Activated T-helper 17 cell treated with anti-CD3 and anti-CD28 coated beads, Interleukin-2, amount 50 U/mL, for 72 hours (primary cell): ENCODE results near the gene PODNL1. TPM values are rescaled to one million over a fixed set of nuclear protein-coding genes. Genes with fewer than 3 reads are reported as not detected.

ENCODE experiments used
- ATAC-seq: fragments of 150-1000 bp; cut with Tn5 transposase; replicated peaks from 2 replicates; pipeline ENCODE4 v1.10.0; 2021; ENCODE audit warnings: mild to moderate bottlenecking, moderate library complexity
- H3K27ac Mint-ChIP-seq: one replicate; pipeline ENCODE4 v1.8.0; 2022; ENCODE audit warnings: mixed read lengths
- H3K27me3 Mint-ChIP-seq: one replicate; pipeline ENCODE4 v1.8.0; 2022; ENCODE audit warnings: mixed read lengths
- H3K36me3 Mint-ChIP-seq: one replicate; pipeline ENCODE4 v1.8.0; 2022; ENCODE audit warnings: low read depth, mild to moderate bottlenecking, mixed read lengths
- H3K4me1 Mint-ChIP-seq: one replicate; pipeline ENCODE4 v1.8.0; 2022; ENCODE audit warnings: mixed read lengths
- H3K4me3 Mint-ChIP-seq: one replicate; pipeline ENCODE4 v1.8.0; 2022; ENCODE audit warnings: mild to moderate bottlenecking, mixed read lengths
- H3K9me3 Mint-ChIP-seq: one replicate; pipeline ENCODE4 v1.8.0; 2022; ENCODE audit warnings: mixed read lengths
- total RNA-seq, 2 donors: library from RNA; stranded (reverse); gene quantifications; one replicate each; pipeline ENCODE4 v1.2.3, GENCODE V29; 2022

Gene PODNL1
- total RNA-seq, 2 donors from 2014 or later, result 0.90 to 1.0 TPM

DNA sequence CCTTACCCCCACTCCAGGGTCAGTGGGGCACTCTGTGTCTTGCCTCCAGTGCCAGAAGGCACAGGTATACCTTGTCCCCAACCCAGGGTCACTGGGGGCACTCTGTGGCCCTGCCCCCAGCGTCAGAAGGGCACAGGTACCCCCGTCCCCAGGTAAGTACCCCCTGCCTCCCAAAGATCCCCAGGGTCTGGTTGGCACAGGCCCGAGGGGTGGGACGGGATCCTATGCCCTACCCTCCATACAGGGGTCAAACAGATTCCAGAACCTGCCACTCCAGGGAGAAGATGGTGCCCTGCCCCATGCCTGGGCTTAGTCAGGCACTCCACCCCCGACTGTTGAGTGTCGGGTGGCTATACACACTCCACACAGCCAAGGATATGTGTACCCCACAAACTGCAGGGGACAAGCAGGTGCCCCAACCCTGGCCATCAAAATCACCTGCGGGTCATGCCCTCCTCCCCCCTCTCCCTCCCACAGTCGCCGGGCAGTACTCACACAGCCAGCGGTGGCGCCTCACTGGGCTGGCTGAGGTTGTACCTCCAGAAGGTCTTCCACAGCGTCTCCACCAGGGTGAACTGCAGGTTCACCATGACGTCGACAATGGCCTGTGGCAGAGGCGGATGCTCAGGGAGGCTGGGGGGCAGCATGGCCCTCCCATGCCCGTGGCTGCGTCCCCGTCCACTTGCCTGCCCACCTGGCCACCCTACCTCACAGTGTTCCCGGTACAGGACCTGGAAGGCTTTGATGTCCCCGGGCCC, 27.9 kb upstream of the PODNL1 start:
- H3K36me3 Mint-ChIP-seq, result peaks cover 31% of the 10 kb centered on the region
- no peak overlapping the region for H3K27ac Mint-ChIP-seq
- no peak for ATAC-seq
- no peaks in the 10 kb centered on the region for H3K27me3 Mint-ChIP-seq
- no peaks in the 10 kb centered on the region for H3K4me1 Mint-ChIP-seq
- no peak overlapping the region for H3K4me3 Mint-ChIP-seq
- no peaks in the 10 kb centered on the region for H3K9me3 Mint-ChIP-seq

- peaks cover 38% of the 10 kb centered on the region for H3K36me3 Mint-ChIP-seq
These were observed 27.2 kb upstream of the PODNL1 start for GRCh38 chr19:13965377-13965896.

DNA sequence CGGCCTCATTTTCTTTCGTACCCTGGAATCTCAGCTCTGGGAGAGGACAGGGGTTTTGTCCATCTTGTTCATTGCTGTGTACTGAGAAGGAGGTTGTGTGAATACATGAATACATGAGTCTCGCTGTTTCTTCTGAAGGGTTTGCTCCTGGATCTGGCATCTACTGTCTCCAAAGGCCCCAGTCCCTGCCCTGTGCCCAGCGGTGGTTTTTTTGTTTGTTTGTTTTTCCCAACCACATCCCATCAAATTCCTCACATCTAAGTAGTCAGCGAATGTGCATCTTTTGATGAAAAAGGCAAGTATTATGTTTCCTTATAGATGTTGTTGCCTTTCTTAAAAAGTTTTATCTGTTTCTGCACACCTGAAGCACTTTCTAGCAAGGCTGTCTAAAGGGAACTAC, 26.6 kb upstream of the PODNL1 start:
- no peak overlapping the region for H3K27ac Mint-ChIP-seq
- no peak overlapping the region for H3K4me3 Mint-ChIP-seq
- H3K36me3 Mint-ChIP-seq, result peaks cover 38% of the 10 kb centered on the region
- no peaks in the 10 kb centered on the region for H3K27me3 Mint-ChIP-seq
- H3K4me1 Mint-ChIP-seq, result no peaks in the 10 kb centered on the region
- no peak for ATAC-seq
- no peaks in the 10 kb centered on the region for H3K9me3 Mint-ChIP-seq

More at GRCh38 chr19:13965377-13965896, 27.2 kb upstream of the PODNL1 start:
- Mint-ChIP-seq H3K27me3 (no peaks in the 10 kb centered on the region), H3K9me3 (no peaks in the 10 kb centered on the region), H3K27ac (no peak overlapping the region), H3K4me1 (no peaks in the 10 kb centered on the region), H3K4me3 (no peak overlapping the region)
- ATAC-seq, result no peak

DNA sequence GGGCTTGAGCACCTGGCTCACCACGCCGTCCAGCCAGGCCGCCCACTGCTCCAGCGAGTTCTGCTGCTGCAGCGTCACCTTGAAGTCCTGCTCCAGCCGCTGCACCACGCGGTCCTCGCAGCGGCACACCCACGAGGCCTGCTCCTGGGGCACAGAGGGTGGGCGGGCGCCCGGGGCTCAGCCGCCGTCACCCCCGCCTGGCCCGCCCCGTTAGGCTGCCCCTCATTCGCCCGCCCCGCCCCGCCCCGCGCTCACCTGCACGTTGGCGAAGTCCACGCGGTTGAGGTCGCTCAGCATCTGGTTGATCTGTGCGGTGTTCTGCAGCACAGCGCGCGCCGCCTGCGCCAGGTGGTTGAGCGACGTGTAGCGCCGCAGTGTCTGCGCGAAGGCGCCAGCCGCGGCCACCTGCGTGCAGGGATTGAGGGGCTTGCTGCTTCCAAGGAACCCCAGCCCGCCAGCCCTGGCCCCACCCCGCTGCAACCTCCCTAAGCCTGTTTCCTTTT, 25.4 kb upstream of the PODNL1 start:
- no peaks in the 10 kb centered on the region for H3K9me3 Mint-ChIP-seq
- ATAC-seq, result no peak
- H3K4me1 Mint-ChIP-seq, result no peaks in the 10 kb centered on the region
- no peak overlapping the region for H3K27ac Mint-ChIP-seq
- H3K27me3 Mint-ChIP-seq, result no peaks in the 10 kb centered on the region
- H3K36me3 Mint-ChIP-seq, result peaks cover 33% of the 10 kb centered on the region
- no peak overlapping the region for H3K4me3 Mint-ChIP-seq

DNA sequence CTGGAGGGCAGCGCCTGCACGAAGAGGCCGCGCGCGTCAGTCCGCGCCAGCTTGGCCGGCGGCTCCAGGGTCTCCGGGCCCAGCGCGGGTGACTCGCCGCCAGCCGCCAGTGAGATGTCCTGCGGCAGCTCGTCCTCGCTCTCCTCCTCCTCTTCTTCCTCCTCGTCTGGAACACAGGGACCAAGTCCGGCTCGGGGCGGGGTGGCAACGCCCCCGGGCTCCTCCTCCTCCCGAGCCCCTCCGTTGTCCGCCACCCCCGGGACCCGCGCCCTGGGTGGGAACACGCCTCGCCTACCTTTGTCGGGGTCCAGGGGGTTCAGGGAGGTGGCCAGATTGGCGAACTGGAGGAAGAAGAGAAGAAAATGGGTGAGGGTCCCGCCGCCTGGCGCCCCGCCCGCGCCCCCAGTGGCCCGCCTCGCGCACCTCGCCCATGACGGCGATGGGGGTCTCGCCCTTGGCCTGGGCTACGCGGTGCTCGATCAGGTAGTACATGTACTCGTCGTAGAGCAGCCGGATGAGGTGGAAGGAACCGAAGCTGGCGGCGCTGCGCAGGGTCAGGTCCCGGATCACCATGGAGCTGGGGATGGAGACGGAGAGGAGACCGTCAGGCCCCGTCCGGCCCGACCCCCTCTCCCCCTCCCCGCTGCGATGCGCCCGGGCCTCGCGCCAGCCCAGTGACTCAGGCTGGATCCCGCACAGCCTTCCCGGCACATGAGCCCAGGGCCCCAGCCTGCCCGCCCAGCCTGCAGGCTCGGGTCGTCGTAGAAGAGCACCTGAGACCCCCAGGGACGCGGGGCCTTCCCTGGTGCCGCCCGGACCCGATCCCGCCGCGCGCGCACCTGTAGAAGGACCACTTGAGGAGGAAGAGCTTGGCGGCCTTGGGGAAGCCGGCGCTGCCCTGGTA, 24.7 kb upstream of the PODNL1 start:
- no peak for ATAC-seq
- no peak overlapping the region for H3K4me3 Mint-ChIP-seq
- H3K36me3 Mint-ChIP-seq, result peaks cover 38% of the 10 kb centered on the region
- H3K9me3 Mint-ChIP-seq, result no peaks in the 10 kb centered on the region
- no peaks in the 10 kb centered on the region for H3K27me3 Mint-ChIP-seq
- no peaks in the 10 kb centered on the region for H3K4me1 Mint-ChIP-seq
- no peak overlapping the region for H3K27ac Mint-ChIP-seq

- Mint-ChIP-seq H3K4me3 (no peak overlapping the region), H3K27ac (no peak overlapping the region), H3K27me3 (no peaks in the 10 kb centered on the region), H3K9me3 (no peaks in the 10 kb centered on the region), H3K36me3 (peaks cover 47% of the 10 kb centered on the region), H3K4me1 (no peaks in the 10 kb centered on the region)
- ATAC-seq, result no peak
These were observed 23.8 kb upstream of the PODNL1 start for GRCh38 chr19:13961826-13962698.

GRCh38 chr19:13960863-13961784, 22.9 kb upstream of the PODNL1 start:
- ATAC-seq, result no peak
- Mint-ChIP-seq H3K27me3 (no peaks in the 10 kb centered on the region), H3K4me3 (no peak overlapping the region), H3K36me3 (peaks cover 56% of the 10 kb centered on the region), H3K4me1 (no peaks in the 10 kb centered on the region), H3K9me3 (no peaks in the 10 kb centered on the region), H3K27ac (no peak overlapping the region)

DNA sequence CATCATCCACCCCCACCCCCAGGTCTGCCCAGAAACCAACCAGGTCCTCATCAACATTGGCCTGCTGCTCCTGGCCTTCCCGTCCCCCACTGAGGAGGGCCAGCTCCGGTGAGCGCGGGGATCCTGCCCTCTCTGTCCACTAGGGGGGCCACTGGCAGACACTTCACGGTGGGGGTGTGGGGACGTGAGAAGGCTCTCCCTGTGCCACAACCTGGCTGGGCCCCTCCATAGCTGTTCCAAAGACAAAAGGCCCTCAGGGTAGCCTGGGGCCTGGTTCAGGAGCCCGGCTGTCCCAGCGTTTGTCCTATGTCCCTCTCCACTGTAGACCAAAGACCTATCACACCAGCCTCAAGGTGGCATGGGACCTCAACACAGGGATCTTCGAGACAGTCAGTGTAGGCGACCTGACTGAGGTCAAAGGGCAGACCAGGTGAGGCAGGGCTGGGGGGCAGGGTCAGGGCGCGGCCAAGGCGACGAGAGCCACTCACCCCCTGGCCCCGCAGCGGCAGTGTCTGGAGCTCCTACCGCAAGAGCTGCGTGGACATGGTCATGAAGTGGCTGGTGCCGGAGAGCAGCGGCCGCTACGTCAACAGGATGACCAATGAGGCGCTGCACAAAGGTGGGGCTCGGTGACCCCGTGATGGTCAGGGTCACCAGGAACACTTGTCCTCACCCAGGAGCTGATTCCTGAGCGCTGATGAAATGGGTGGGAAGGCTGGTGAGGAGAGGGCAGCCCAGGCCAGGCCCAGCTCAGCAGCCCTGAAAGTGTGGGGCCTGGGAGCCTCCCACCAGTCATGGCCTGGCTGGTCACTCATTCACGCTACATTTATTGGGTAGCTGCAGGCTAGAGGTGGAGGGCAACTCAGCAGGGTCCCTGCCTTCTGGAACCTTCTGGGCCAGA, 22.0 kb upstream of the PODNL1 start:
- Mint-ChIP-seq H3K4me1 (no peaks in the 10 kb centered on the region), H3K9me3 (no peaks in the 10 kb centered on the region), H3K27me3 (no peaks in the 10 kb centered on the region), H3K4me3 (no peak overlapping the region), H3K27ac (no peak overlapping the region), H3K36me3 (peaks cover 64% of the 10 kb centered on the region)
- ATAC-seq, result peak; percentile 28

DNA sequence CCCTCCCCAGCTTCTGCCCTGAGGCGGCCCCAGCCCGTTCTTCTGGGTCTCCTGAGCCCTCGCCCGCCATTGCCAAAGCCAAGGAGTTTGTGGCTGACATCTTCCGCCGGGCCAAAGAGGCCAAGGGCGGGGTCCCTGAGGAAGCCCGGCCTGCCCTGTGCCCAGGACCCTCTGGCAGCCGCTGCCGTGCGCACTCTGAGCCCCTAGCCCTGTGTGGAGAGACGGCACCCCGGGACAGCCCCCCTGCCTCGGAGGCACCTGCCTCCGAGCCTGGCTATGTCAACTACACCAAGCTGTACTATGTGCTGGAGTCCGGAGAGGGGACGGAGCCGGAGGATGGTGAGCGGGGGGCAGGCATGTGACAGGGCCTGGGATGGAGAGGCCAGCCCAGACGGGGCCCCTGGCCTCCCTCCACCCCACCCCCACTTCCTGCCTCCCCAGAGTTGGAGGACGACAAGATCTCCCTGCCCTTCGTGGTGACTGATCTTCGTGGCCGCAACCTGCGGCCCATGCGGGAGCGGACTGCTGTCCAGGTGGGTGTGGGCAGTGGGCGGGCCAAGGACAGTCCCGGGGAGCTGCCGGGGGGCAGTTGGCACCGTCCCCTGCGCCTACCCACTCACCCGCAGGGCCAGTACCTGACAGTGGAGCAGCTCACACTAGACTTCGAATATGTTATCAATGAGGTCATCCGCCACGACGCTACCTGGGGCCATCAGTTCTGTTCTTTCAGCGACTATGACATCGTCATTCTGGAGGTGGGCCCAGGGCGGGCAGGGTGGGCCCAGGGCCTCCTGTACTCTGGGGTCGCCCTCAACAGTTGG, 21.1 kb upstream of the PODNL1 start:
- H3K27ac Mint-ChIP-seq, result no peak overlapping the region
- no peaks in the 10 kb centered on the region for H3K4me1 Mint-ChIP-seq
- H3K4me3 Mint-ChIP-seq, result no peak overlapping the region
- H3K27me3 Mint-ChIP-seq, result no peaks in the 10 kb centered on the region
- H3K36me3 Mint-ChIP-seq, result peaks cover 64% of the 10 kb centered on the region
- no peak for ATAC-seq
- H3K9me3 Mint-ChIP-seq, result no peaks in the 10 kb centered on the region

GRCh38 chr19:13958043-13958442, 19.8 kb upstream of the PODNL1 start:
- Mint-ChIP-seq H3K27me3 (no peaks in the 10 kb centered on the region), H3K4me3 (no peak overlapping the region), H3K36me3 (peaks cover 68% of the 10 kb centered on the region), H3K9me3 (no peaks in the 10 kb centered on the region), H3K4me1 (no peaks in the 10 kb centered on the region), H3K27ac (no peak overlapping the region)
- no peak for ATAC-seq

DNA sequence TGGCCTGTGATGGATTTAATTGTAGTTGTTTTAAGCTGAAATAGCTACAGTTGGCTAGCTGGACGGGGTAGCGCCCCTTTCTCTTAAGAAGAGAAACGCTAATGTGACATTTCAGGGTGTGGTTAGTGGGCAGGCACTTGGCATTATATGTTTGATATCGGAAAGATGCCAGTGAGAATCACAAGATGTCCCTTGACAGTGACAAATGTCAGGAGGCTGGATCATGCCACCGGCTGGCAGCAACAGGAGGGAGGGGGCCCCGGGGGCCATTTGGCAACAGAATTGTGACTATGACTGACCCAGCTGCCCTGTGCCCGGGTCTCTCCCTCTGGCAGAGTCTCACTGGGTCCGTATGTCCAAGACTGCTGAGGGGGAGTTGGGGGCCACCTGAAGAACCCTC, 18.8 kb upstream of the PODNL1 start:
- H3K27ac Mint-ChIP-seq, result no peak overlapping the region
- peaks cover 72% of the 10 kb centered on the region for H3K36me3 Mint-ChIP-seq
- H3K9me3 Mint-ChIP-seq, result no peaks in the 10 kb centered on the region
- H3K27me3 Mint-ChIP-seq, result no peaks in the 10 kb centered on the region
- H3K4me1 Mint-ChIP-seq, result no peaks in the 10 kb centered on the region
- no peak overlapping the region for H3K4me3 Mint-ChIP-seq
- no peak for ATAC-seq

DNA sequence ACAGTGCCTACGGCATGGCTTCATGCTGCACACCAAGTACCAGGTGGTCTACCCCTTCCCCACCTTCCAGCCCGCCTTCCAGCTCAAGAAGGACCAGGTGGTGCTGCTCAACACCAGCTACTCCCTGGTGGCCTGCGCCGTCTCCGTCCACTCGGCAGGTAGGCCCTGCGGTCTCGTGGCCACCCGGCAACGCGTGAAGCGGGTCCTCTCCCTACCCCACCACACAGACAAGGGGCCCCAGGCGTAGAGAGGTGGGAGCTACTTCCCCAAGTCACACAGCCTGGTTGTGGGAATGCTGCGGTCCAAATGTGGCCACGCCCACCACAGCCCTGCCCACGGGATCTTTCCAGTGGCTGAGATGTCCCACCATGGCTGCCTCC, 18.1 kb upstream of the PODNL1 start:
- Mint-ChIP-seq H3K27ac (no peak overlapping the region), H3K27me3 (no peaks in the 10 kb centered on the region), H3K9me3 (no peaks in the 10 kb centered on the region), H3K4me1 (no peaks in the 10 kb centered on the region), H3K36me3 (peaks cover 71% of the 10 kb centered on the region), H3K4me3 (no peak overlapping the region)
- ATAC-seq, result no peak
